Gastroesophageal sphincter (tissue), 3 donors: ENCODE data around the gene VPS13A.

Source experiments
- POLR2AphosphoS5 ChIP-seq: sonication (generic); formaldehyde crosslinking; IDR thresholded peaks from one replicate; pipeline ENCODE4 v1.6.1; 2017; ENCODE audit warnings: antibody characterized with exemption
- TF ChIP-seq, protein P1 (sequence below), 4 experiments: fragments of 200-600 bp in 2 of 4; fragments of 450-650 bp in 2 of 4; sonication (generic) in 1 of 4; IDR thresholded peaks; one replicate each; pipeline ENCODE4 v1.5.1; 2017 to 2019; ENCODE audit warnings: antibody characterized with exemption in 4 of 4, mild to moderate bottlenecking in 2 of 4, moderate library complexity in 2 of 4

DNA sequence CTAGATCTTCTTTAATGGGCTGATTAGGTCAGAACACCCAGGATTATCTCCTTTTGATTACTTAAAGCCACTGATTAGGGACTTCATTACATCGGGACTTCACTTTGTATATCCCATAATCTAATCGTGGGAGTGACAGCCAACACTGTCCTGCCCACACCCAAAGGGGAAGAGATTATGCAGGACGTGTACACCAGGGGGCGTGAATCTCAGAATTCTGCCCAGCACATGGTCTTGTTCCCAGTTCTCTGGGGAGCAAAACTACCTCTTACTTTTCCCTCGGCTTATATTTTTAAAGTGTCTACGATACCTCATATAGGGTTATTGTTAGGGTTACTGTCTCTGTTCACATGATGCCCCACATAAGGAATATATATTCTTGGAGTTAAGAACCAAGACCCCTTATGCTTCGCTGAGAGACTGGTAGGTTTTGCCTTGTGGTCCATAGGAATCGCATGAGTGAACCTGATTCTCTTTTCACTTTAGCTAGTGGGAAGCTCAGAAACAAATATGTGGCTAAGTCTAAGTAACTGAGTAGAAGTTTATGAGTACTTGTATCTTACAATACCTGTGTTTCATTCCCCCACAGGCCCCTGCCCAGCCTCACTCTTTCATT, 278.1 kb downstream of the VPS13A start:
- no peak for TF ChIP-seq POLR2AphosphoS5
- TF ChIP-seq, protein P1, sequence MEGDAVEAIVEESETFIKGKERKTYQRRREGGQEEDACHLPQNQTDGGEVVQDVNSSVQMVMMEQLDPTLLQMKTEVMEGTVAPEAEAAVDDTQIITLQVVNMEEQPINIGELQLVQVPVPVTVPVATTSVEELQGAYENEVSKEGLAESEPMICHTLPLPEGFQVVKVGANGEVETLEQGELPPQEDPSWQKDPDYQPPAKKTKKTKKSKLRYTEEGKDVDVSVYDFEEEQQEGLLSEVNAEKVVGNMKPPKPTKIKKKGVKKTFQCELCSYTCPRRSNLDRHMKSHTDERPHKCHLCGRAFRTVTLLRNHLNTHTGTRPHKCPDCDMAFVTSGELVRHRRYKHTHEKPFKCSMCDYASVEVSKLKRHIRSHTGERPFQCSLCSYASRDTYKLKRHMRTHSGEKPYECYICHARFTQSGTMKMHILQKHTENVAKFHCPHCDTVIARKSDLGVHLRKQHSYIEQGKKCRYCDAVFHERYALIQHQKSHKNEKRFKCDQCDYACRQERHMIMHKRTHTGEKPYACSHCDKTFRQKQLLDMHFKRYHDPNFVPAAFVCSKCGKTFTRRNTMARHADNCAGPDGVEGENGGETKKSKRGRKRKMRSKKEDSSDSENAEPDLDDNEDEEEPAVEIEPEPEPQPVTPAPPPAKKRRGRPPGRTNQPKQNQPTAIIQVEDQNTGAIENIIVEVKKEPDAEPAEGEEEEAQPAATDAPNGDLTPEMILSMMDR (IDR thresholded peaks at IDR 0.05) = peak in 1 of 4 experiments; percentile 38
